HG02759 (cell line): ENCODE results near the gene KATNB1.

ENCODE experiments used
- ATAC-seq: cut with Tn5 transposase; IDR thresholded peaks from one replicate; pipeline ENCODE4 v1.9.1; 2021; ENCODE audit warnings: mild to moderate bottlenecking, moderate library complexity; ENCODE audit not compliant: unreplicated experiment

KATNB1 gene, protein sequence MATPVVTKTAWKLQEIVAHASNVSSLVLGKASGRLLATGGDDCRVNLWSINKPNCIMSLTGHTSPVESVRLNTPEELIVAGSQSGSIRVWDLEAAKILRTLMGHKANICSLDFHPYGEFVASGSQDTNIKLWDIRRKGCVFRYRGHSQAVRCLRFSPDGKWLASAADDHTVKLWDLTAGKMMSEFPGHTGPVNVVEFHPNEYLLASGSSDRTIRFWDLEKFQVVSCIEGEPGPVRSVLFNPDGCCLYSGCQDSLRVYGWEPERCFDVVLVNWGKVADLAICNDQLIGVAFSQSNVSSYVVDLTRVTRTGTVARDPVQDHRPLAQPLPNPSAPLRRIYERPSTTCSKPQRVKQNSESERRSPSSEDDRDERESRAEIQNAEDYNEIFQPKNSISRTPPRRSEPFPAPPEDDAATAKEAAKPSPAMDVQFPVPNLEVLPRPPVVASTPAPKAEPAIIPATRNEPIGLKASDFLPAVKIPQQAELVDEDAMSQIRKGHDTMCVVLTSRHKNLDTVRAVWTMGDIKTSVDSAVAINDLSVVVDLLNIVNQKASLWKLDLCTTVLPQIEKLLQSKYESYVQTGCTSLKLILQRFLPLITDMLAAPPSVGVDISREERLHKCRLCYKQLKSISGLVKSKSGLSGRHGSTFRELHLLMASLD

DNA sequence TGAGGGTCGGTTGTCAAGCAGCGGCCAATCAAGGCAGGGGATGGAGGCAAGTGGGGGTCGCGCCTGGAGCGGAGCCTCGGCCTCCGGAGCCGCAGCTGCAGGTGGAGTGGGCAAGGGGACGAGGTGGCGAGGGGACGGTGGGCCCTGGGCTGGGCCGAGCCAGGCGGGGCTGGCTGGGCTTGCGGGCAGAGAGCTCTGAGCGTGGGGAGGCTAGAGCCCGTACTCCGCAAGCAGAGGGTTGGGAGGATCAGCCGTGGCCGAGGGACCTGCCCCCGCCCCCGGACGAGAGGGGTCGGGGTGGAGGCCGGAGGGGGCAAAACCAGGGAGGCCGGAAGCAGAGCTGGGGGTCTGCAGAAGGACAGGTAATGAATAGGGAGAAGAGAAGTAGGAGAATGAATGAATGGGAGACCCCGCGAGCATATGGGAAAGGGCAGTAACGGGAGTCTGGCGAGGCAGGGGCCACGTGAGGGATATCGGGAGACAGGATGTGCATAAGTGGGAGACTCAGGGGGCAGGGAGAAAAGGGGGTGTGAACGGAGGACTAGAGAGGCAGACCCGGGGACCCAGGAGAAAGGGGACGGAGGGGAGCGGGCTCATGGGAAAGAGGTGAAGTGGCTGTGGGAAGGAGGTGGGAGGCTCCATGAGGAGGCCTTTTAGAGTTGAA is at the start of gene KATNB1:
Gene KATNB1 (plus strand): TSS at position 16 of the 664 bp plus-strand sequence. CDS start 1,474 bp downstream, outside the sequence.
- no peak for ATAC-seq

DNA sequence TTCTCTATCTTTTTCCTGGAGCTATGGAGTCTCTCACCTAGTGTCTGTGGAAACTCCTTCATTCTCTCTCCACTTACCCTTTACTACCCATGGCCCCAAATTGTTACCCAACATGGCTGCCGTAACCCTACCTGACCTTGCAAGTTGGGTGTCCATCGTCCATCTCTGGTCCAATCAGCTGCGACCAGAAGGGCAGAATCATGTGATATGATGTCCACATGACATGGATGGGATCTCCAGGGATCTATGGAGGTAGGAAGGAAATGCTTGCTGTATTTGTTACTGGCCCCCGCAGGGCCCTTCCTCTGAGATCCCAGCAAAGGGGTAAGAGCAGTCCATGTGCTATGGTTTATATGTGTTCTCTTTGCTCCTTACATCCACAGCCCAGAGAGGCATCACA is 49.0 kb upstream of the KATNB1 start:
- ATAC-seq: no peak

DNA sequence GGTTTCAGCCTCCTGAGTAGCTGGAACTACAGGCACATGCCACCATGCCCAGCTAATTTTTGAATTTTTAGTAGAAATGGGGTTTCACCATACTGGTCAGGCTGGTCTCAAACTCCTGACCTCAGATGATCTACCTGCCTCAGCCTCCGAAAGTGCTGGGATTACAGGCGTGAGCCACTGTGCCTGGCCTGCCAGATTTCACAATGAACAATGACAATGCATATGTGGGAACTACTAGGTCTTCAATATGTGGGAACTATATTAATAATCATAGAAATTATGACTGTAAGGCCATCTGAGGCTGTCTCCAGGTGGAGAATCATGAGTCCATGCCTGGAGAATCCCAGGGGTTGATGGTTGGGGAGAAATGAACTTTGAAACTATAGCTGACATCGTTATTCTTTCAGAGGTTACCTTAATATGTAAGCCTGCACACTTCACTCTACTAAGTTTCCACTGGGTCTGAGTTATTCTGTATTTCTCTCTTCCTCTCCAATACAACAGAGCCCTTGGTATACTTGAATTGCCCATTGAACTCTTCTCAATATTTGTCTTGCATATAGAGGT is 48.1 kb upstream of the KATNB1 start:
- no peak for ATAC-seq

- ATAC-seq: no peak
Measured at GRCh38 chr16:57688487-57688986, 47.0 kb upstream of the KATNB1 start.

GRCh38 chr16:57688987-57689761 is 46.4 kb upstream of the KATNB1 start:
- ATAC-seq: no peak

DNA sequence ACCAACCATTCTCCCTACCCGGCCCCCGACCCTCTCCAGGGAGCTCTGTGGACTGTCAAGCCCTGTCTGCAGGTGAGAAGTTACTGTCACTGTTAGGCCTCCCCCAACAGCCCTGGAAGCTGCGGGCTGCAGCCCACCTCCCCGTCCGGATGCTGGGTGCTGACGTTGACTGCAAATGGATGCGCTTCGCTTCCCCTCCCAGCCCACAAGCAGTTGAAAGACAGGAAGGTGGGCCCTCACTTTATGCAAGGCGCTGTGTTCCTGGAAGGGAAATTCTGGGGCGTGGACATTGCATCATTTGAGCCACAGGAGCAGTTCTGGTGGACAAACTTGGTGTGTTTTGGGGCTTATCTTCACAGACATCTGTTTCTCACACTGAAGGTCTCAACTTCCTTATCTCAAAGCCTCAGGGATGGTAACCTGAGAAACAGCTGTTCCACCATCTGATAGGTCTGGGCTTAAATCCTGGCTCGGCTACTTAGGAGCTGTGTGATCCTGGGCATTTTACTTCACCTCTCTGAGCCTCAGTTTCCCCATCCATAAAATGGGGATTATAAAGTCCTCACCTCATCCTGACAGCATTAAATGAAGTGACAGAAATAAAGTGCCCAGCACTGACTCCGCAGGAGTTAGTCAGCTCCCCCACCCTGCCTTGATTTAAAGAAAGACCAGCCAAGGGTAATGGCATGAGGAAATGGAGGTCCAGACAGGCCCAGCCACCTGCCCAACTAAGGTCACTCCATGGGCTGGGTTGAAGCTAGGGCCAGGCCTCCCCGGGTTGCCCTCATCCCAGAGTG is 45.6 kb upstream of the KATNB1 start:
- ATAC-seq: peak; percentile 78

DNA sequence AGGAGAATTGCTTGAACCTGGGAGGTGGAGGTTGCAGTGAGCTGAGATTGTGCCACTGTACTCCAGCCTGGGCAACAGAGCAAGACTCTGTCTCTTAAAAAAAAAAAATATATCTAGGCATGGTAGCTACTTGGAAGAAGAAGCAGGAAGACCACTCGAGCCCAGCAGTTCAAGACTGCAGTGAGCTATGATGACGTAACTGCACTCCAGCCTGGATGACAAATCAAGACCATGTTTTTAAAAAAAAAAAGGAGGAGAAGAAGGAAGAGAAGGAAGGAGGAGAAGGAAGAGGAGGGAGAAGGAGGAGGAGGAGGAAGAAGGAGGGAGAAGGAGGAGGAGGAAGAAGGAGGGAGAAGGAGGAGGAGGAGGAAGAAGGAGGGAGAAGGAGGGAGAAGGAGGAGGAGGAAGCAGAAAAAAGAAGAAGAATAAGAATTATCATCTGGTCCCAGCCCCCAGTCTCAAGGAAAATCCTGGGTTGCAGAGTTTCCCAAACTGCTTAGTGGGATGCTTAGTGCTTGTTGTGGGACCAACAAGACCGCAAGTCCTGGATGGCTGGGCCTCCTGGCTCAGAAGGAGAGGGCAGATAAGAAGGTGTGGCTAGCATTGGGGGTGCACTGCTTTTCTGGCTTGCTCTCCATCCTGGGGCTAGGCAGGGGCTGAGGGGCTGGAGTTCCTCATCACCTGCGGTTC is 44.6 kb upstream of the KATNB1 start:
- no peak for ATAC-seq

DNA sequence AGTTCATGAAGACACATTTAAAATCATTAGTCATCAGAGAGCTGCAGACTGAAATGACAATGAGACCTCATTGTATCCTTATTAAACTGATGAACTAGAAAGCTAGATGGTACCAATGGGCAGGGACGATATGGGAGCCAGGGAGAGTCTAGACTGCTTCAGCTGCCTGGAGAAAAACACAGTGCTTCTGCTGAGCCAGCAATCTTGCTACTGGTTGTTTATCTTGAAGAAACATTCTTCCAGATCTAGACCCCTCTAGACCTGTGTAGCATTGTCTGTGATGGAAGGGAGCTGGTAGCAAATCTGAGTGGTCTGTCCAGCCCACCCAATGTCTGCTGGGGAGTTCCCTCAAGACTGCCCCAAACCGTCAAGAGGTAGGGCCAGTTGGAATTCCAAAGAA is 42.9 kb upstream of the KATNB1 start:
- no peak for ATAC-seq

- ATAC-seq: no peak
Measured at GRCh38 chr16:57693550-57693949, 42.0 kb upstream of the KATNB1 start.

- ATAC-seq: no peak
Measured at GRCh38 chr16:57694231-57694724, 41.3 kb upstream of the KATNB1 start.

GRCh38 chr16:57694725-57695679 is 40.6 kb upstream of the KATNB1 start, which contains the start of gene DRC7:
TSS of gene DRC7 (plus strand) at chr16:57694806. CDS start at chr16:57697950, 3,144 bp downstream.
- ATAC-seq: peak; percentile 57

GRCh38 chr16:57695680-57696069 is 39.9 kb upstream of the KATNB1 start:
- no peak for ATAC-seq

- no peak for ATAC-seq
Measured at GRCh38 chr16:57696240-57696639, 39.3 kb upstream of the KATNB1 start.

DNA sequence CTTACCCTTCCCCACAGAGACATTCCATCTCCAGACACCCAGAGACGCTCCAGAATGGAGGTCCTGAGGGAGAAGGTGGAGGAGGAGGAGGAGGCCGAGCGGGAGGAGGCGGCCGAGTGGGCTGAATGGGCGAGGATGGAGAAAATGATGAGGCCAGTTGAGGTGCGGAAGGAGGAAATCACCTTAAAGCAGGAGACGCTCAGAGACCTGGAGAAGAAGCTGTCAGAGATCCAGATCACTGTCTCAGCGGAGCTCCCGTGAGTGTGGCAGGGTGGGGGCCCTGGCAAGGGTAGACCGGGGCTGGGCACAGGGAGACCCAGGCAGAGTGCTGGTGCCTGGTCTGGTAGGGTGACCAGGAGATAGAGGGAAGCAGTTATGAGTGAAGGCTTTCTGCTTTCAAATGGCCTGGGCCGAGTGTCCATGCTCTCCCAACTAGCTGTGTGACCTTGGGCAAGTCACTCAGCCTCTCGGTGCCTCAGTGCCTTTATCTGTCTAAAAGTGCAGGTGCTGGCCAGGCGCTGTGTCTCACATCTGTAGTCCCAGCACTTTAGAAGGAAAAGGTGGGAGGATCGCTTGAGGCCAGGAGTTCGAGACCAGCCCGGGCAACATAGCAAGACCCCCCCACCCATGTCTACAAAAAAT is 37.6 kb upstream of the KATNB1 start:
- ATAC-seq: no peak

- ATAC-seq: no peak
Measured at GRCh38 chr16:57698812-57699405, 36.7 kb upstream of the KATNB1 start.

- ATAC-seq: no peak
Measured at GRCh38 chr16:57699481-57699880, 36.1 kb upstream of the KATNB1 start.

DNA sequence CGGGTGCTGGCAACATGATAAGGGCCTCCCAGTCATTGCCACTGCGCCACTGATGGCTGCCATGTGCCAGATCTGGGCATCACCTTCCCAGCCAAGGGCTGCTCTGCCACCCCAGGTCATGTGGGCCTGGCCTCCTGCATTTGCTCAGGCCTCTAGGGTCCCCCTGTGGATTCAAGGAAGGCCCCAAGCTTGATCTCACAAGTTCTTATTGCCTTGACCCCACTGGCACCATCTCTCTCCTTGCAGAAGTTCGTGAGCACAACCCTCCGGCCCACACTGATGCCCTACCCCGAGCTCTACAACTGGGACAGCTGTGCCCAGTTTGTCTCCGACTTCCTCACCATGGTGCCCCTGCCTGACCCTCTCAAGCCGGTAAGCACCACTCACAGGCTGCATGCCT is 35.7 kb upstream of the KATNB1 start:
- no peak for ATAC-seq
